Activated T-cell treated with anti-CD3 and anti-CD28 coated beads, Interleukin-2, amount 50 U/mL, for 1 hour (primary cell): Measurements from ENCODE around the gene FOXF1.

Source experiments
- DNase-seq: peaks from one replicate; pipeline ENCODE4 v3.0.0-alpha.2; 2020

Gene FOXF1

GRCh38 chr16:86519649-86520316 is 9.5 kb downstream of the FOXF1 start:
- peak; percentile 56 for DNase-seq

DNA sequence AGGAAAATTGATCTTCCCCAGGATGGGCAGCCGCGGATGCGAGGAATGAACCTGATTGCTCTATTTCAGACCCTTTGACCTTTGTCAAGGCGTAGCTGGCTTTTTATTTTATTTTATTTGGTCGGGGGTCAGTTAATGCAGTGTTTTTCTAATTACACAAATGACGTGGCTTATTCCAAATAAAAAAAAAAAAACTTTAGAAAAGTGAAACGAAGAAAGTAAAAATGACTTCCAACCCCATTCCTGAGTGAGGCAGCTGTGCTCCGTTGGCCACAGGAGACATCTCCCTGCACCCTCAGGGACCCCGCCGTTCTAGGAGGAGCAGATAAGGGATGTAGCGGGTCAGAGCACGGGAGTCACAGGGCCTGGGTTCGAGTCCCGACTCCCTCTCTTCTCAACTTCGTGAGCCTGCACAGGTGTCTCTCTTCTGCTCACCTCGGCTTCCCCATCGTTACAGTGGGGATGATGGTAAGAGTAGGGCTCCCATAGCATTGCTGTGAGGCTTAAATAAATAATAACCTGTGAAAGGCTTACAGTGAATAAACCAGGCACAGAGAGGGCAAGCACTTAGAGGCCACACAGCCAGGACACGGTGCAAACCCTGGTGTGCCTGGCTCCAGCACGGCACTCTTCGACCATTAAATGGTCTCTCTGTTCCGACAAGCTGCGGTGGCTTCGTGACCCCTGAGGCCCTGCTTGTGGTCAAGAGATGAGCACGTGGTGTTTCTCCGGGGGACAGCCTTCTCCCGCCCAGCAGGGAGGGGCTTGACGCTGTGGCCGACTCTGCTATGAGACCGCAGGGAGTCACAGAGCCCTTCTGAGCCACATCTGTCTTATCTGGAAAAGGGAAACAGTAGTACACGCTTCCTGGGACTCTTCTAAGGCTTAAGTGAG is 10.2 kb downstream of the FOXF1 start:
- no peak for DNase-seq

DNA sequence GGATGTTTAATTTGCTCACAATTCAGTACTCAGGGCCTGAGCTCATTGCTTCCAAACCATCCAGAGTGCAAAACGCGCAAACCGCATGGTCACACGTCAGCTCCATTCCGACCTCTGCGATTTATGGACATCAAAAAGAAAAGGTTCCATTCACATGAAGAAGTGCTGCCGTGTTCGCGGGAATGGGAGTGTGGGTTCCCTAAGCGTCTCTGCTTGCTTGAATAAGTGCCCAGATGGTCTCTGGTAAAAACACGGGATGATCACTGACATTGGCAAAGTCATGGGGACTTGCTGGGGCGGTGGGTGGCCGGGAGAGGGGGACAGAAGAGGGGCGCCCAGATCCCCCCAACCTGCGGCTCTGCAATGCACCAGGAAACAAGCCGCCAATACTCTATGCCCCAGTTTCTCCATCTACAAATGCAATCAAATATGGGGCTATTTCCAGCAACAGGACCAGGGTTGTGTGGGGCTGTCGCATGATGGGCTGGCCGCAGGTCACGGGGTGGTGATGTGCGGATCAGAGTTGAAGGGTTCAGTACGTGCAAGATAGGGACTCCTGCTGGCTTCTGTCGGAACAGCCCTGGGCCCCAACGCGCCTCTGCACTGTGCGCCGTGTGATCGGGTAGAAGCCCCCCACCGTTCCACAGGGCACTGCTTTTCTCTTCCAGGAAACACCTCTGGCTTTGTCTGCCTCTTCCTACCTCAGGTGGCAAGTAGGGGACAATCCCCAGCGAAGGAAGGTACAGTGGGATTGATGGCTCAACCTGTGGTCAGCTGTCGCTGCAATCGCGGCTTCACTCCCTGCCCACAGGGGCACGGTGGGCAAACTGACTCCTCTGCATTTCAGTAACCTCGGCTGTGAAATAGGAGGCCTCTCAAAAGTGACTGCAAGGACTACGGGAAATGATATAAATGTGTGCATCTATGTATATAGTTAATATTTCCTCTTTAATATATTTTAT is 11.2 kb downstream of the FOXF1 start:
- no peak for DNase-seq

GRCh38 chr16:86522634-86523033 is 12.3 kb downstream of the FOXF1 start:
- DNase-seq: no peak

GRCh38 chr16:86523166-86523740 is 12.9 kb downstream of the FOXF1 start:
- no peak for DNase-seq

GRCh38 chr16:86524029-86524428 is 13.7 kb downstream of the FOXF1 start:
- no peak for DNase-seq

- DNase-seq: no peak
Observed at GRCh38 chr16:86525696-86526095, 15.4 kb downstream of the FOXF1 start.

DNA sequence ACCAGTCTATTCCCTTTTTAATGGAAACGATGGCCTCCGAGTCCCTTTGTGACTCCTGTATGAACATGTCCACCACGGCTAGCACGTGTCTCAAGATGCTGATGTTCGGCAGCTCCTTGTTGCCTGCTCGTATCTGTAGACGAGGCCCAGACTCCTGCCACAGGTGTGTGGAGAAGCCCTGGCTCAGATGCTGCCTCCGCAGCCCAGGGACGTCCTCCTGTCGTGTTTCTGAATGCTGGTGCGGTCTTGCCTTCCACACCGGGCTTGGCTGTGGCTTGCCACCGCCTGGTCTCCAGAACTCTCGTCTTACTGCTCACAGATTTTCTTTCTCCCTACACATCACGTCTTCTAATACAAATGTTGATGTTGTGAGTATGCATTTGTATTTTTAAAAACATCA is 17.0 kb downstream of the FOXF1 start:
- DNase-seq: no peak

DNA sequence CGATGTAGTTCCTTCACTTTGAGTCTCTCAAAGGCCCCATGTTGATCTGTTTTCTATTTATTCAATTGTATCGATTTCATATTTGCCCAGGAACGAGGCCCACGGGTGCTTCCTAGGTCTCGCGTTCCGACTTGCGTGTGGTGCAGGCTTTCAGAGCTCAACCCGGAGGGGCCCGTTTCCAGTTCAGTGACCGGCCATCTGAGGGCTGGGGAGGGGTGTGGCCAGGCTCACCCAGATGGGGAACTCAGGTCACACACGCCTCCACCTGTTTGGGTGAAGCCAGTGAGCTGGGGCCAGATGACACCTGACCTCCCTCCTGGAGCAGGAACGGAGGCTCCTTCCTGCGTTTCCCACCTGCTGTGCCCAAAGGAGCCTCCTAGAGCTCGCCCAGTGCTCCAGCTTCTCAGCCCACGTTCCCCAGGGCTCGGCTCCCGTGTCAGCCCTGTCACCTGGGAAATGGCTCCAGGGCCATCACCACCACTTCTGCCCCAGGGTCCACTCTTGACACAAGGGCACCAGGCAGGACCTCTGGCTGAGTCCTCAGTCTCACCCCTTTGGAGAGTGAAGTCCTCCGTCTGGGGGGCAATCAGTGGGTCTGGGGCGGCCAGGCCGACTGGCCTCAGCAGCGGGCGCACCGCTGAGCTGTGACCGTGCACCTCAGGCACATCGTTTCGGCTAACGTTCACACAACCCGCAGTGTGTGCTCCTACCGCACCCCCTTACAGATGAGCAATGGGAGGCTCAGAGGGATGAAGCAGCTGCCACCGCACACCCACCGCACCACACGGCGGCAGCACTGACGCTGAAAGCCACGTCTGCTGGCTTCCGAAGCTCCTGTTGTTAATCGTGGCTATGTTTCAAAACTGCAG is 18.0 kb downstream of the FOXF1 start:
- DNase-seq: no peak

- no peak for DNase-seq
Observed at GRCh38 chr16:86529160-86529559, 18.8 kb downstream of the FOXF1 start.

- DNase-seq: no peak
Observed at GRCh38 chr16:86530251-86531190, 20.2 kb downstream of the FOXF1 start.

GRCh38 chr16:86531191-86531545 is 20.8 kb downstream of the FOXF1 start:
- DNase-seq: no peak

DNA sequence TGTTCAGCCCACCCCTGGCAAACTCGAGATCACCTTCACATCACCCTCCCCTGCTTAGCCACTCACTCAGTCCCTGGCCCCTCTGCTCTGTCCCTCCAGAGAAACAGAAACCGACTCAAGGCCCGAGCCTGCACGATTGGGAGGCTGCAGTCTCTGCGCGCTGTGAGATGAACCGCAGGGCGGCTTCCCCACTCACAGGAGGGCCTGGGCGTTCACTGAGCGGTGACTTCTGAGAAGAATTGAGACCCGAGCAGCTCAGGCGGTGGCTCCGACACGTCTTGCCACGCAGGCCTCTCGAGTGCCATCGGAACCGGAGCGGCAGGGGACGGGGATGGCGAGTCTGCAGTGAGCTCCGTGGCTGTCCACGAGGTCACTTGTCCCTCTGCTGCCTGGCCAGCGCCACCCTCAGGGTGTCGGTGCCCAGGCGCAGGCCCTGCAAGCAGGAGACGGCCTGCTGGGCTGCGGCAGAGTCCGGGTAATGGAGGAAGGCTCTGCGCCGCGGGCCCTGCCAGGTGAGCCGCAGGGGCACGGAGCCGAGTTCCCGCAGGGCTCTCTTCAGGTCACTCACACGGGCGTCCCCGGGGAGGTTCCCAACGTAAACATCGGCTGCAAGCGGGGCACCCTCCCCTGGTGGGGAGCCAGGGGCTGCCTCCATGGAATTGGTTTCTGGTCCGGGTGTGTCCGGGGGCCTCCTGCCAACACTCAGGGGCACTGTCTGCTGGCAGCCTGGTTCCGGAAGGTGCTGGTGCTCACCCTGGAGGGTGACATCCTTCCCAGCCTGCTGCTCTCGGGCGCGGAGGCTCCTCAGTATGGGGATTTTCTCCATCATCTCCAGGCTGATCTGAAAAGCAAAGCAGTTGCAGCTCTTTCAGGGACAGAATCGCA is 21.6 kb downstream of the FOXF1 start:
- DNase-seq: no peak

DNA sequence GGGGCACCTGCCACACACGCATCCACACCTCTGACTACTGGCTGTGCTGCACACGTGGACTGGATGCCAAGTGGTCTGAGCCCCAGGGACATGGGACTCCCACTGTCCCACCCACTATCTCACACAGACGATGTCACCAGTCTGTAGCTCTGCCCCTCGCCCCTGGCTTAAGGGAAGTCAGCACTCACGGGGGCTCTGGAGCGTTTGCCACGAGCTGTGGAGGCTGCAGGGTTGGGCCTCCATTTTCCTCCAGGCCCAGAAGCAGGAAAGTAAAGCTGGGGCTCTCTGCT is 22.1 kb downstream of the FOXF1 start:
- DNase-seq: no peak

DNA sequence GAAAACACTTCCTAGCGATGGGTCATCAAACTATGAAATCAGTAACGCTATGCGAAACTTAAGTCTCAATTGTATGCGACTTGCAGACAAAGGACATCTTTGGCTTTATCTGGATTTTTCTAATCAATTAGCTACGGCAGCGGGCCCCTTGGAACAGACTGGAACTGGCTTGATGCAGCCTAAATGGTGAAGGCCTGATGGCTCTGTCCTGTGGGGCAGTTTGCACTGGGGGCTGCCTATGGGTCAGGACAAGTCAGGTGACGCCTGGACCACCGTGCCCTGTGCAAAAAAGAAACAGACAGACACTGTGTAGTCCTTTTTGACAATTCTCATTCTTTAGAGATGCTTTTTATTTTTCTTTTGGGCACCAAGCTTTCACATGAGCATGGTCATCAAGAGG is 22.7 kb downstream of the FOXF1 start:
- no peak for DNase-seq

- no peak for DNase-seq
Observed at GRCh38 chr16:86533767-86534351, 23.5 kb downstream of the FOXF1 start.

DNA sequence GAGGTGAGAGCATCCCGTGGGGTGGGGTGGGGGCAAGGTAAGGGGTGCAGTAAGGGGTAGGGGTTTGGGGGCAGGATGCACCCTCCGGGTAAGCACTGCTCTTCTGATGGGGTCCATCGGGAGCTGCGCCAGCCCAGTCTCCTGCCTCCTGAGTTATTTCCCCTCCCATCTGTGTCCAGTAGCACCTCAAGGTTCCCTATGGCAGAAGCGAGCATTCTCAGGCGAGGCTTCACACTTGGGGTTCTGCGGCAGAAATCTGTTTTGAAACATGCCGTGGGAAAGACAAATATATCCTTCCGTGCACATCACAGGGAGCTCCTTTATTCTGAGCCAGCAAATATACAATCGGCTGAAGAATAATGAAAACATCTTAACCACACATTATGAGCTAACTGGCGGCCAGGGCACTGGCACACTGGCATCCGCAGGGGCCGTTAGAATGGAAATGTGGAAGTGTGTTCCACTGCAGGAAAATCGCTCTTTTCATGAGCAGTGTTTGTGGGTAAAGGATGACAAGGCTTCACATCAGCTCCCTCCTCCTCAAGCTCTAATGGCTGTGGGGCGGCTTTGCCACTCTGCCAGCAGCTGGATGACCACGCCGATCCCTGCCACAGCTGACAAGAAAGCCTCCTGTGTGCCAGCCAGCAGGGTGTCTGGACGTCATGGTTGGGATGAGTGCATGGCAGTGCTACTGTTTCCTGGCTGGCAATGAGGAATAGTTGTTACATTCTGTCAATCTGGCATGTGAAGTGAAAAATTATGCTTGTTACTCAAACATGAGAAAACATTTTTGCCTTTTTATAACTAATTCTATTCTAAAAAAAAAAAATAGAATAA is 24.7 kb downstream of the FOXF1 start:
- no peak for DNase-seq

- no peak for DNase-seq
Observed at GRCh38 chr16:86536621-86537020, 26.3 kb downstream of the FOXF1 start.

DNA sequence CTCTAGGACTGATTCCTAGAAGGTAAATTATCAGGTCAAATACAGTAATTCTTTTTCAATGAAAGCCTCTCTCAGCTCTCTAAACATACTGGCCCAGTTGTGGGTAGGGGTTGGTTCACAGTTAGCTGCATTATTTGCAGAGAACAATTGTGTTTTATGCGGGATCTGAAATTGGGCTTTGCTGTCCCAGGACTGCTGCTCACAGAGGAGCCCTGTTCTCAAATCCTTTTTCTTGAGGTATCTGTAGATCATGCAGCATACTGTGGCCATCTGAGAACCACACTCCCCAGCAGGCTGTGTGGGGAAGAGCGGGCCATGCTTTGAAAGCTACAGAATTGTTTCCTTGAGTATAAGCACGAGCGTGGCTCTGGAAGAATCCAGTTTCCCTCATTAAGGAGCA is 27.2 kb downstream of the FOXF1 start:
- no peak for DNase-seq
